HepG2 (cell line): Measurements from ENCODE around the gene EXOC3L2. TPM values are rescaled to one million over a fixed set of nuclear protein-coding genes. Genes with fewer than 3 reads are reported as not detected.

Experiments
- ARID2 ChIP-seq: sonication (generic); formaldehyde crosslinking; IDR thresholded peaks from 2 replicates; pipeline ENCODE4 v1.8.1; 2022; ENCODE audit warnings: mild to moderate bottlenecking, missing genetic modification reagents, borderline replicate concordance
- ATF7-NPFF ChIP-seq: sonication (generic); formaldehyde crosslinking; IDR thresholded peaks from 2 replicates; pipeline ENCODE4 v1.8.1; 2023; ENCODE audit warnings: mild to moderate bottlenecking, low read depth, missing genetic modification reagents, moderate library complexity
- BRF2 ChIP-seq: sonication (generic); formaldehyde crosslinking; IDR thresholded peaks from 2 replicates; pipeline ENCODE4 v1.8.1; 2022; ENCODE audit warnings: mild to moderate bottlenecking, missing genetic modification reagents
- FOXC1 ChIP-seq: sonication (generic); formaldehyde crosslinking; IDR thresholded peaks from 2 replicates; pipeline ENCODE4 v1.8.0; 2022; ENCODE audit warnings: mild to moderate bottlenecking, missing genetic modification reagents, borderline replicate concordance
- KAT7 ChIP-seq: IDR thresholded peaks from 2 replicates; pipeline ENCODE4 v1.6.1; 2018; ENCODE audit warnings: borderline replicate concordance, missing compliant biosample characterization
- MXD4 ChIP-seq: IDR thresholded peaks from 2 replicates; pipeline ENCODE4 v1.6.1; 2016; ENCODE audit warnings: mild to moderate bottlenecking, missing biosample characterization, missing genetic modification reagents
- NAIF1 ChIP-seq: sonication (generic); formaldehyde crosslinking; IDR thresholded peaks from 2 replicates; pipeline ENCODE4 v1.5.0; 2020; ENCODE audit warnings: mild to moderate bottlenecking, missing genetic modification reagents, borderline replicate concordance
- PATZ1 ChIP-seq: sonication (generic); formaldehyde crosslinking; IDR thresholded peaks from 2 replicates; pipeline ENCODE4 v1.4.0; 2020; ENCODE audit warnings: missing genetic modification reagents
- POLR2A ChIP-seq, 2 experiments: IDR thresholded peaks; 2 replicates each; pipeline ENCODE4 v1.6.1; 2011; ENCODE audit warnings: low read depth in 2 of 2, low read length in 2 of 2, mild to moderate bottlenecking in 1 of 2, moderate library complexity in 1 of 2; ENCODE audit not compliant: insufficient read depth in 1 of 2
- POLR2AphosphoS2 ChIP-seq: IDR thresholded peaks from 2 replicates; pipeline ENCODE4 v1.6.1; 2011; ENCODE audit warnings: low read depth, low read length, improper control_type of control experiment
- POLR2G ChIP-seq: fragments of 200-400 bp; formaldehyde crosslinking; IDR thresholded peaks from 2 replicates; pipeline ENCODE4 v1.6.1; 2018; ENCODE audit warnings: mild to moderate bottlenecking, low read depth, low read length, moderate library complexity
- PRPF4 ChIP-seq: fragments of 200-400 bp; formaldehyde crosslinking; IDR thresholded peaks from 2 replicates; pipeline ENCODE4 v1.6.1; 2016; ENCODE audit warnings: low read length, low read depth; ENCODE audit not compliant: poor library complexity, severe bottlenecking
- SIN3B ChIP-seq: fragments of 150-350 bp; IDR thresholded peaks from 2 replicates; pipeline ENCODE4 v1.6.1; 2014; ENCODE audit warnings: low read length
- SSRP1 ChIP-seq: IDR thresholded peaks from 2 replicates; pipeline ENCODE4 v1.6.1; 2016; ENCODE audit warnings: control low read depth
- TCF7 ChIP-seq: sonication (generic); IDR thresholded peaks from 2 replicates; pipeline ENCODE4 v1.6.1; 2016; ENCODE audit warnings: antibody characterized with exemption, low read depth
- THAP11 ChIP-seq: IDR thresholded peaks from 2 replicates; pipeline ENCODE4 v1.6.1; 2016; ENCODE audit warnings: missing biosample characterization, missing genetic modification reagents
- U2AF2 ChIP-seq: fragments of 200-400 bp; formaldehyde crosslinking; IDR thresholded peaks from 2 replicates; pipeline ENCODE4 v1.6.1; 2017; ENCODE audit warnings: low read depth, mild to moderate bottlenecking, low read length
- ZBTB20 ChIP-seq: sonication (generic); formaldehyde crosslinking; IDR thresholded peaks from 2 replicates; pipeline ENCODE4 v1.8.1; 2023; ENCODE audit warnings: missing genetic modification reagents, low read depth, mild to moderate bottlenecking, borderline replicate concordance
- ZEB1 ChIP-seq: IDR thresholded peaks from 2 replicates; pipeline ENCODE4 v1.6.1; 2012; ENCODE audit warnings: mild to moderate bottlenecking, low read depth, inconsistent platforms; ENCODE audit not compliant: insufficient replicate concordance
- ZFP36L1 ChIP-seq: sonication (generic); formaldehyde crosslinking; IDR thresholded peaks from 2 replicates; pipeline ENCODE4 v1.8.0; 2022; ENCODE audit warnings: mild to moderate bottlenecking, missing genetic modification reagents, moderate library complexity
- ZFP91 ChIP-seq: sonication (generic); formaldehyde crosslinking; IDR thresholded peaks from 2 replicates; pipeline ENCODE4 v1.9.0; 2022; ENCODE audit warnings: missing genetic modification reagents, mild to moderate bottlenecking, borderline replicate concordance
- ZNF121 ChIP-seq: sonication (generic); formaldehyde crosslinking; IDR thresholded peaks from 2 replicates; pipeline ENCODE4 v1.5.0; 2020; ENCODE audit warnings: mild to moderate bottlenecking, missing genetic modification reagents
- ZNF589 ChIP-seq: sonication (generic); formaldehyde crosslinking; conservative IDR thresholded peaks from 2 replicates; pipeline ENCODE4 v1.8.0; 2022; ENCODE audit warnings: mild to moderate bottlenecking, moderate library complexity, missing genetic modification reagents
- ZNF747 ChIP-seq: sonication (generic); formaldehyde crosslinking; IDR thresholded peaks from 2 replicates; pipeline ENCODE4 v1.8.1; 2023; ENCODE audit warnings: missing genetic modification reagents, mild to moderate bottlenecking, borderline replicate concordance
- polyA plus RNA-seq, 8 experiments: library from polyadenylated mRNA; depleted of rRNA in 3 of 8; stranded (reverse) in 7 of 8; unstranded in 1 of 8; fragments of >200 nt; fragmentation: Illumina TruSeq in 4 of 8; extraction: Trizol in 4 of 8; gene quantifications; 2 replicates each; pipeline versions ENCODE4 v1.2.1 to v1.2.3, GENCODE V29; 2011 to 2016; ENCODE audit warnings: low read depth in 4 of 8, missing spikeins in 1 of 8, mixed read lengths in 1 of 8; ENCODE audit not compliant: insufficient read depth in 1 of 8
- total RNA-seq, 5 experiments: library from RNA; depleted of rRNA; stranded (reverse); fragments of >200 nt; fragmentation: Illumina TruSeq; extraction: Trizol; gene quantifications; 2 replicates each; pipeline ENCODE4 v1.2.3, GENCODE V29; 2016; ENCODE audit warnings: low read depth in 1 of 5

The EXOC3L2 gene
- total and polyA plus RNA-seq, 2 of the 13 experiments (the other 11 are each of a cell fraction or from before 2014, with no cell fraction given): 0.21 TPM; not detected in 1

GRCh38 chr19:45250832-45251451 lies 5.7 kb upstream of the EXOC3L2 start, which contains the start of gene MARK4 (continued):
- TF ChIP-seq TCF7 (no peak), MXD4 (CRISPR knock-in tag) (no peak), U2AF2 (no peak), POLR2AphosphoS2 (no peak), POLR2G (0 out of 2 replicates have a peak, but pooled peaks have one; percentile 46), ZFP36L1 (CRISPR knock-in tag) (no peak), ZNF121 (CRISPR knock-in tag) (no peak), SSRP1 (no peak), KAT7 (CRISPR knock-in tag) (no peak; the same call in 1 of the 2 replicates), FOXC1 (CRISPR knock-in tag) (no peak), NAIF1 (CRISPR knock-in tag) (no peak), ATF7-NPFF (CRISPR knock-in tag) (no peak), THAP11 (CRISPR knock-in tag) (0 out of 2 replicates have a peak, but pooled peaks have one; percentile 12), POLR2A (IDR thresholded peaks at IDR 0.05; ENCODE audit: insufficient read depth in 1 of 2, low read depth in 2 of 2, low read length in 2 of 2) (peak in 1 of 2 experiments; percentile 55; a peak in 2 of 4 replicates), ZNF747 (no peak), BRF2 (no peak), ZFP91 (CRISPR knock-in tag) (peak; percentile 97), SIN3B (no peak), ZNF589 (CRISPR knock-in tag) (no peak), PRPF4 (no peak), ZEB1 (no peak), ZBTB20 (no peak), PATZ1 (CRISPR knock-in tag) (peak; percentile 68), ARID2 (CRISPR knock-in tag) (no peak)
